ENCODE data around the gene EGFL6.
"Not testable (repeated sequence)": the region's sequence is repeated elsewhere in the genome, so short reads cannot be mapped to it uniquely, and the experiment has no call there.

The EGFL6 gene

DNA sequence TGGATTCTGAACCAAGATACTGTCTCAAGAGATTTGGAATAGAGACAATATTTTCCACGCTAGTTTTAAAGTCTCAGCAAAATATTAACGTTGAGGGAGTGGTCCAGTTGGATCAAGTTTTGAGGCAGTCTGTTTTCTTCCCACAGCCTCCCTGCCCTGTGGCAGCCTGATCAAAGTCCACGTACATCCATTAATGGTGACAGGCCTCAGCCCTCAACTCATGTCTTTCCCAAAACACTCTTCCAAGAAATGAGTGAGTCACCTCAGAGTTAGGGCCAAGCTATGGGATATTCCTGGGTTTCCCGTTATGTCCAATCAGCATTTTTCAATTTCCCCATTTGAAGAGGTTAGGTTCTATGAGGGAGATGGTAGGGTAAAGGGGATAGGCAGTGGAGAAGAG is 28.5 kb downstream of the EGFL6 start:
- no peak for DNase-seq (ENCODE audit: low read depth)

DNA sequence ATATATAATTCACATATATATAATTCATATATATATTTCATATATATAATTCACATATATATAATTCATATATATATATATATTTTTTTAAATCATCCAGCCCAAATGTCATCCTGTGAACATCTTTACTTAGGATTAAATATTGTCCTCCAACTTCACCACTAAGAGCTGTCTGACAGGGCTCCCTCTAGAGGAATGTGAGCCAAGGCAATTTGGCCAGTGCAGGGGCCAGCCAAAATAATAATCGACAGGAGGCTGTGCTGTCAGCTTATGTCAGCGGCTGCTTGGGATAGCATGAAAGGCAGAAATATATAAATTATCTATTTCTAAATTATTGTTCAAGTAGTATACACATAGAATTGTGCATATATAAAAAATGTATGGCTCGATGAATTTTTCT is 29.5 kb downstream of the EGFL6 start:
- no peak for DNase-seq (ENCODE audit: low read depth)

DNA sequence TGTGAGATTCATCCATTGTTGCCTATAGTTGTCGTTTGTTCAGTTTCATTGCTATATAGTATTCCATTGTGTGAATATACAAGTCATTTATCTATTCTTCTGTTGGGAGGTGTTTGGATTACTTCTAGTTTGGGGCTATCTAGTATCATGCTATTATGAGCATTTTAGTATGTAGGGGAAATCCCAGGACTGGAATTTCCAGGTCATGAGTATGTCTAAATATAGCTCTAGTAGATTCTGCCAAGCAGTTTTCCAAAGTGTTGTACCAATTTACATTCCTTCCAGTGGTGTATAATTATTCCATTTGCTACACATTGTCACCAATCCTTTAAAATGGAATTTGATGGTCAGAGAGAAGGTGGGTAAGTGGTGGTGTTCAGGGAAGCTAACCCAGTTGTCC is 30.1 kb downstream of the EGFL6 start:
- no peak for DNase-seq (ENCODE audit: low read depth)

GRCh38 chrX:13605611-13606010 is 36.2 kb downstream of the EGFL6 start:
- no peak for DNase-seq (ENCODE audit: low read depth)

- DNase-seq (ENCODE audit: low read depth), result no peak
Measured at GRCh38 chrX:13607331-13607995, 38.1 kb downstream of the EGFL6 start.

DNA sequence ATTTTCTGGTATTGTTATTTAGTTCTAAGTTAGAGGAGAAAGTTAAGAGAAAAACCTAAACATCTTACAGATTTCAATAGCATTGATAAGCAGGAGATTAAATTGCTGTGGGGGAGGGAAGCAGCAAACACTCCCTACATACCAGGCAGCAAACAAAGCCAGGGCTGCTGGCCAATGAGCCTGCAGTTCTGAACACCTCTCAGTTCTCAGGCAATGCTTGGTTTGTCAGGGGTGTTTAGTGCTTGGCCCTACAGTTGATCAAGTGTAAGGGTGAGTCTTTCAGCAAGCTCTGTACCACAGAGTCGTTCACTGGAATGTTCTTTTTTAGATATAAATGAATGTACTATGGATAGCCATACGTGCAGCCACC is 38.6 kb downstream of the EGFL6 start:
- no peak for DNase-seq (ENCODE audit: low read depth)

GRCh38 chrX:13614154-13614553 is 44.8 kb downstream of the EGFL6 start:
- DNase-seq (ENCODE audit: low read depth), result no peak

DNA sequence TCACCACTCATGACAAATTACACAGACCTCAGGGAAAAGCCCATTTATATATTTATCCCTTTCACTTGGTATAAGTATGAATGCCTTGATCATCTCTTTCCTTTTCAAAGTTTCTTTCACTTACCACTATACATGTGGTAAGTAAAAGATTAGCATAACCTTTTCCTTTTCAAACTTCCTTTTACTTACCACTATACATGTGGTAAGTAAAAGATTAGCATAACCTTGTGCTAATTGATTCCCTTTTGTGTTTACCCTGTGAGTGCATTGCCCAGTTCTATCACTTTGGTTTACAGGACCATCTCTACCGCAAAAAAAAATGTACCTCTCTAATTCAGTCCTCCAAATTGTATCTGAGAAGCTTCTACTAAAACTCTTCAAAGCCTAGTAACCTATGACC is 50.8 kb downstream of the EGFL6 start:
- no peak for DNase-seq (ENCODE audit: low read depth)

- no peak for DNase-seq (ENCODE audit: low read depth)
Measured at GRCh38 chrX:13622401-13622964, 53.1 kb downstream of the EGFL6 start.

- DNase-seq (ENCODE audit: low read depth), result no peak
Measured at GRCh38 chrX:13627306-13627705, 57.9 kb downstream of the EGFL6 start.

GRCh38 chrX:13637224-13637623 is 67.8 kb downstream of the EGFL6 start:
- DNase-seq (ENCODE audit: low read depth), result not testable (repeated sequence)

- DNase-seq (ENCODE audit: low read depth), result no peak
Measured at GRCh38 chrX:13638021-13638420, 68.6 kb downstream of the EGFL6 start.

- no peak for DNase-seq (ENCODE audit: low read depth)
Measured at GRCh38 chrX:13638826-13639225, 69.4 kb downstream of the EGFL6 start.

DNA sequence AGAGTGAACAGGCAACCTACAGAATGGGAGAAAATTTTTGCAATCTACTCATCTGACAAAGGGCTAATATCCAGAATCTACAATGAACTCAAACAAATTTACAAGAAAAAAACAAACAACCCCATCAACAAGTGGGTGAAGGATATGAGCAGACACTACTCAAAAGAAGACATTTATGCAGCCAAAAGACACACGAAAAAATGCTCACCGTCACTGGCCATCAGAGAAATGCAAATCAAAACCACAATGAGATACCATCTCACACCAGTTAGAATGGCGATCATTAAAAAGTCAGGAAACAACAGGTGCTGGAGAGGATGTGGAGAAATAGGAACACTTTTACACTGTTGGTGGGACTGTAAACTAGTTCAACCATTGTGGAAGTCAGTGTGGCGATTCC is 72.3 kb downstream of the EGFL6 start:
- not testable (repeated sequence) for DNase-seq (ENCODE audit: low read depth)

GRCh38 chrX:13645464-13646153 is 76.2 kb downstream of the EGFL6 start:
- no peak for DNase-seq (ENCODE audit: low read depth)

DNA sequence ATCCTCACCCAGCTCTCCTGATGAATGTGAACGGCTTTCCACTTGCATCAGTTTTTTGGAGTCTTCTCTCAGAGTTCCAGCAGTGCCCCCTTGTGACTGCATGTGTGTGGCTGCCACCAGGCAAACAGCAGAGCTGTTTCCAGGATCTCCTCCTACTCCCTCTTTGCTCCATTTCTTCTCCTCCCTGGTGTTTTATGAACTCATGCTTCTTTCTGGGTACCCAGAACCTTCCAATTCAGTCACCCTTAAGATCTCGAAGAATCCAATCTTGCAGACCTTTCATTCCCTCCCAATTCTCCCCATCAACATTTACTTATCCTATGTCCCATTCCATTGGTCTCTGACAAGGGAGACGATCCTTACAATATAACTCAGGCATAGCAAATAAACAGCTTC is 76.8 kb downstream of the EGFL6 start:
- no peak for DNase-seq (ENCODE audit: low read depth)

- DNase-seq (ENCODE audit: low read depth), result peak; percentile 75
Measured at GRCh38 chrX:13647709-13648212, 78.4 kb downstream of the EGFL6 start.

- DNase-seq (ENCODE audit: low read depth), result not testable (repeated sequence)
Measured at GRCh38 chrX:13648336-13648735, 78.9 kb downstream of the EGFL6 start.

- no peak for DNase-seq (ENCODE audit: low read depth)
Measured at GRCh38 chrX:13649838-13650237, 80.4 kb downstream of the EGFL6 start.

DNA sequence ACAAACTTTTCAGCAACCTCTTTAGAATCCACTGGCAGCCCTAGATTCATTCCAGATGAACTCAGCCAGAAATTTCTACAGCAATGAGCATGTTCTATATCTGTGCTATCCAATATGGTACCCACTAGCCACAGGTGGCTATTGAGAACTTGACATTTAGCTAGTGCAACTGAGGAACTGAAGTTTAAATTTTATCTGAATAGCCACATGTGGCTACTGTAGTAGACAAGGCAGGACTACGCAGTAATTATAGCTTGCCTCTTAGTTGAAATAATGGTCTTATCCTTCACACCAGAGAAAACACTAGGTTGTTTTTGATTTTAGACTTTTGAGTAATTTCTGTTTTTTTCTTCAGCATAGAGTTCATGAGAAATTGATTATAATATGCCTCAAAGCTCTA is 80.9 kb downstream of the EGFL6 start:
- DNase-seq (ENCODE audit: low read depth), result no peak

GRCh38 chrX:13651150-13651549 is 81.7 kb downstream of the EGFL6 start:
- no peak for DNase-seq (ENCODE audit: low read depth)

DNA sequence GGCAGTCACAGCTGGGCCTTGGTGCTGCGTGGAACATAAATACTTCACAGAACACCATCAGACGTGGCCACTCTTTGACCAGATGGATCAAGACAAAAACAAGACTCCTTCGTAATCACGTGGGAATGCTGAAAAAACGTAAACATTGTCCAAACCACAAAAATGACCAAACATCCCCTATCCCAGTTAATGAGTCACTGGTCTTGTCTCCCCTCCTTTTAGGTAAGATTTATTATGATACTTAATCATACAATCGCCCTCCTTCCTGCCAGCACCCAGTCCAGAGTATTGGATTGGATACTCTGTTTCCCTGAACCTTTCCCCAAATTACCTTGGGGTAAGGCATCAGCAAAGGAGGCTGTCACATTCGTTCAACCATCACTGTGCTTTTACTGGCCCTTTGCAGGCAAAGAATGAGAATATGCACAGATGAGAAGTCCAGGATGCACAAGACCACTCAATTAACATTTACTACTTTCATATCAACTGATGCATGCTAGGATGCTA is 82.9 kb downstream of the EGFL6 start:
- DNase-seq (ENCODE audit: low read depth), result no peak
